ENCODE results near the gene CINP.

- TF ChIP-seq CTCF (IDR thresholded peaks at IDR 0.05; ENCODE audit: low read length) (no peak), EZH2 (optimal IDR thresholded peaks at IDR 0.05; ENCODE audit: low read depth, low read length) (no peak)
Observed at GRCh38 chr14:102359341-102359740, 3.3 kb downstream of the CINP start.
